ENCODE data around the gene ITPRID1.

DNA sequence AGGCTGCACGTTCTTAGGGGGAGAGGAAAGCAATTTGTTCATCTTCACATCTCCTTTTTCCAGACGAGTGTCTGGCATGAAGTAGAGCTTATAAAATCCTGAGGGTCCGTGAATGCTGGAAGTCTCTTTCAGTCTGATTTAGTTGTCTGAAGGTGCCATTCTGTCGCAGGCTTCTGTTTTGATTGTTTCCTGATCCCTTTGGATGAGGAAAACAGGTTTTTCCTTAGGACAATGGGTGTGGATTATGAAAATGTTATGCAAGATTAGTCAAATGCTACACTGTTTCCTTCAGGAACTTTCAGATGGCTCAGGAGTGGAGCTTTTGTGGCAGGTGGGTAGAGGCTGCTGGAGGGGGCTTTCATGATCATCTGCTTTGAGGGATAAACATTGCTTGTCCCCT lies at the start of gene ITPRID1:
- TF ChIP-seq EZH2 (IDR thresholded peaks at IDR 0.05; ENCODE audit: low read length, unreplicated experiment), result no peak
- TF ChIP-seq, protein P1, sequence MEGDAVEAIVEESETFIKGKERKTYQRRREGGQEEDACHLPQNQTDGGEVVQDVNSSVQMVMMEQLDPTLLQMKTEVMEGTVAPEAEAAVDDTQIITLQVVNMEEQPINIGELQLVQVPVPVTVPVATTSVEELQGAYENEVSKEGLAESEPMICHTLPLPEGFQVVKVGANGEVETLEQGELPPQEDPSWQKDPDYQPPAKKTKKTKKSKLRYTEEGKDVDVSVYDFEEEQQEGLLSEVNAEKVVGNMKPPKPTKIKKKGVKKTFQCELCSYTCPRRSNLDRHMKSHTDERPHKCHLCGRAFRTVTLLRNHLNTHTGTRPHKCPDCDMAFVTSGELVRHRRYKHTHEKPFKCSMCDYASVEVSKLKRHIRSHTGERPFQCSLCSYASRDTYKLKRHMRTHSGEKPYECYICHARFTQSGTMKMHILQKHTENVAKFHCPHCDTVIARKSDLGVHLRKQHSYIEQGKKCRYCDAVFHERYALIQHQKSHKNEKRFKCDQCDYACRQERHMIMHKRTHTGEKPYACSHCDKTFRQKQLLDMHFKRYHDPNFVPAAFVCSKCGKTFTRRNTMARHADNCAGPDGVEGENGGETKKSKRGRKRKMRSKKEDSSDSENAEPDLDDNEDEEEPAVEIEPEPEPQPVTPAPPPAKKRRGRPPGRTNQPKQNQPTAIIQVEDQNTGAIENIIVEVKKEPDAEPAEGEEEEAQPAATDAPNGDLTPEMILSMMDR (conservative IDR thresholded peaks at IDR 0.05; ENCODE audit: low read depth, low read length), result no peak
